ENCODE results near the gene CAV1.

CAV1 gene

GRCh38 chr7:116505278-116505677 is 19.6 kb upstream of the CAV1 start:
- no peak for TF ChIP-seq TCF12 (IDR thresholded peaks at IDR 0.05; ENCODE audit: low read depth)
- TF ChIP-seq NFIC (IDR thresholded peaks at IDR 0.05), result no peak
- no peak for TF ChIP-seq USF1 (IDR thresholded peaks at IDR 0.05)
- TF ChIP-seq CREB1 (IDR thresholded peaks at IDR 0.05; ENCODE audit: low read depth), result no peak
- TF ChIP-seq CEBPB (IDR thresholded peaks at IDR 0.05), result no peak
- TF ChIP-seq FOXM1 (IDR thresholded peaks at IDR 0.05; ENCODE audit: borderline replicate concordance, low read depth), result no peak
- no peak for TF ChIP-seq REST (IDR thresholded peaks at IDR 0.05; ENCODE audit: low read depth)
- no peak for TF ChIP-seq YY1 (IDR thresholded peaks at IDR 0.05; ENCODE audit: low read depth)
- no peak for TF ChIP-seq TEAD4 (IDR thresholded peaks at IDR 0.05)
- no peak for TF ChIP-seq MAX (IDR thresholded peaks at IDR 0.05)
- TF ChIP-seq EP300 (IDR thresholded peaks at IDR 0.05; ENCODE audit: borderline replicate concordance), result no peak
- TF ChIP-seq TAF1 (IDR thresholded peaks at IDR 0.05; ENCODE audit: low read depth), result no peak
- no peak for TF ChIP-seq ZBTB7A (IDR thresholded peaks at IDR 0.05; ENCODE audit: low read depth)
- no peak for TF ChIP-seq EGR1 (IDR thresholded peaks at IDR 0.05)
- no peak for TF ChIP-seq RAD21 (IDR thresholded peaks at IDR 0.05; ENCODE audit: low read depth)

- TF ChIP-seq CREB1 (IDR thresholded peaks at IDR 0.05; ENCODE audit: low read depth) (no peak), TEAD4 (IDR thresholded peaks at IDR 0.05) (no peak), USF1 (IDR thresholded peaks at IDR 0.05) (no peak), TAF1 (IDR thresholded peaks at IDR 0.05; ENCODE audit: low read depth) (no peak)
Measured at GRCh38 chr7:116505823-116506222, 19.0 kb upstream of the CAV1 start.

- no peak for TF ChIP-seq ZBTB7A (IDR thresholded peaks at IDR 0.05; ENCODE audit: low read depth)
- no peak for TF ChIP-seq NFIC (IDR thresholded peaks at IDR 0.05)
- no peak for TF ChIP-seq CREB1 (IDR thresholded peaks at IDR 0.05; ENCODE audit: low read depth)
- TF ChIP-seq TCF12 (IDR thresholded peaks at IDR 0.05; ENCODE audit: low read depth), result no peak
- TF ChIP-seq YY1 (IDR thresholded peaks at IDR 0.05; ENCODE audit: low read depth), result no peak
- TF ChIP-seq FOXM1 (IDR thresholded peaks at IDR 0.05; ENCODE audit: borderline replicate concordance, low read depth), result no peak
- no peak for TF ChIP-seq RAD21 (IDR thresholded peaks at IDR 0.05; ENCODE audit: low read depth)
- TF ChIP-seq TAF1 (IDR thresholded peaks at IDR 0.05; ENCODE audit: low read depth), result no peak
- TF ChIP-seq EP300 (IDR thresholded peaks at IDR 0.05; ENCODE audit: borderline replicate concordance), result no peak
- TF ChIP-seq REST (IDR thresholded peaks at IDR 0.05; ENCODE audit: low read depth), result no peak
- no peak for TF ChIP-seq USF1 (IDR thresholded peaks at IDR 0.05)
- TF ChIP-seq CEBPB (IDR thresholded peaks at IDR 0.05), result no peak
- TF ChIP-seq MAX (IDR thresholded peaks at IDR 0.05), result no peak
- no peak for TF ChIP-seq EGR1 (IDR thresholded peaks at IDR 0.05)
- no peak for TF ChIP-seq TEAD4 (IDR thresholded peaks at IDR 0.05)
Measured at GRCh38 chr7:116509982-116510579, 14.8 kb upstream of the CAV1 start.

GRCh38 chr7:116510795-116511194 is 14.0 kb upstream of the CAV1 start:
- TF ChIP-seq EGR1 (IDR thresholded peaks at IDR 0.05) (no peak), TEAD4 (IDR thresholded peaks at IDR 0.05) (no peak), FOXM1 (IDR thresholded peaks at IDR 0.05; ENCODE audit: borderline replicate concordance, low read depth) (no peak), REST (IDR thresholded peaks at IDR 0.05; ENCODE audit: low read depth) (no peak), TCF12 (IDR thresholded peaks at IDR 0.05; ENCODE audit: low read depth) (no peak), TAF1 (IDR thresholded peaks at IDR 0.05; ENCODE audit: low read depth) (no peak), CEBPB (IDR thresholded peaks at IDR 0.05) (no peak), YY1 (IDR thresholded peaks at IDR 0.05; ENCODE audit: low read depth) (no peak), USF1 (IDR thresholded peaks at IDR 0.05) (no peak), ZBTB7A (IDR thresholded peaks at IDR 0.05; ENCODE audit: low read depth) (no peak), RAD21 (IDR thresholded peaks at IDR 0.05; ENCODE audit: low read depth) (no peak), EP300 (IDR thresholded peaks at IDR 0.05; ENCODE audit: borderline replicate concordance) (no peak), CREB1 (IDR thresholded peaks at IDR 0.05; ENCODE audit: low read depth) (no peak), MAX (IDR thresholded peaks at IDR 0.05) (no peak), NFIC (IDR thresholded peaks at IDR 0.05) (no peak)
